DND-41 (cell line): ENCODE data around the gene TBC1D22A.

Experiments used
- EZH2 ChIP-seq: IDR thresholded peaks from 3 replicates; pipeline ENCODE4 v1.6.1; 2012; ENCODE audit warnings: borderline replicate concordance, low read depth, mild to moderate bottlenecking, moderate library complexity, low read length, inconsistent platforms; ENCODE audit not compliant: severe bottlenecking
- TF ChIP-seq, protein P1 (sequence below): IDR thresholded peaks from 2 replicates; pipeline ENCODE4 v1.5.1; 2012; ENCODE audit warnings: borderline replicate concordance, low read length, moderate library complexity, mild to moderate bottlenecking; ENCODE audit not compliant: poor library complexity, severe bottlenecking; ENCODE audit errors: extremely low read depth

DNA sequence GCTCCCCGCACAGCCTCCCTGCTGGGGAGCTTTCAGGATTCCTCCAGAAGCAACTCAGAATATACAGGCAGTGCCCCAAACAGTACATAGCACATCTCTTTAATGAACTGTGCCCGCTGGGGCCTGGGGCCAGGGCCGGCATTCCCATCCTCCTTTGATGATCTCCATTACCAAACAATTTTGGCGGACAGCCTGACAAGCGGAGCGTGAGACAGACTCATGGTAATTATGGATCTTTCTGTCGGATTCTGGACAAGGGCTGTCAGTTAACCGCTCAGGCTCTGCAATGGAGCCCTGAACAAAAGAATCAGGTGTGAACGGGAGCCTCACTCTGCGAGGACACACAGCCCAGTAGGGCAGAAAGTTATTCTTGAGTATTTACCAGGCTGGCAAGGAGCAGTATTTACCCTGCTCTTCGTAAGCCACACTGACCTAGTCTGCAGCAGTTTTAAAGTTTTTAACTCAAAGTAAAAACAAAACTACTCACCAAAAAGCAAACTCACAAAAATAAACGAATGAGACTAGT lies 174.0 kb downstream of the TBC1D22A start:
- TF ChIP-seq, protein P1, sequence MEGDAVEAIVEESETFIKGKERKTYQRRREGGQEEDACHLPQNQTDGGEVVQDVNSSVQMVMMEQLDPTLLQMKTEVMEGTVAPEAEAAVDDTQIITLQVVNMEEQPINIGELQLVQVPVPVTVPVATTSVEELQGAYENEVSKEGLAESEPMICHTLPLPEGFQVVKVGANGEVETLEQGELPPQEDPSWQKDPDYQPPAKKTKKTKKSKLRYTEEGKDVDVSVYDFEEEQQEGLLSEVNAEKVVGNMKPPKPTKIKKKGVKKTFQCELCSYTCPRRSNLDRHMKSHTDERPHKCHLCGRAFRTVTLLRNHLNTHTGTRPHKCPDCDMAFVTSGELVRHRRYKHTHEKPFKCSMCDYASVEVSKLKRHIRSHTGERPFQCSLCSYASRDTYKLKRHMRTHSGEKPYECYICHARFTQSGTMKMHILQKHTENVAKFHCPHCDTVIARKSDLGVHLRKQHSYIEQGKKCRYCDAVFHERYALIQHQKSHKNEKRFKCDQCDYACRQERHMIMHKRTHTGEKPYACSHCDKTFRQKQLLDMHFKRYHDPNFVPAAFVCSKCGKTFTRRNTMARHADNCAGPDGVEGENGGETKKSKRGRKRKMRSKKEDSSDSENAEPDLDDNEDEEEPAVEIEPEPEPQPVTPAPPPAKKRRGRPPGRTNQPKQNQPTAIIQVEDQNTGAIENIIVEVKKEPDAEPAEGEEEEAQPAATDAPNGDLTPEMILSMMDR: no peak
- TF ChIP-seq EZH2: no peak
